Measurements from ENCODE around the gene ARHGAP40.

ARHGAP40 gene

DNA sequence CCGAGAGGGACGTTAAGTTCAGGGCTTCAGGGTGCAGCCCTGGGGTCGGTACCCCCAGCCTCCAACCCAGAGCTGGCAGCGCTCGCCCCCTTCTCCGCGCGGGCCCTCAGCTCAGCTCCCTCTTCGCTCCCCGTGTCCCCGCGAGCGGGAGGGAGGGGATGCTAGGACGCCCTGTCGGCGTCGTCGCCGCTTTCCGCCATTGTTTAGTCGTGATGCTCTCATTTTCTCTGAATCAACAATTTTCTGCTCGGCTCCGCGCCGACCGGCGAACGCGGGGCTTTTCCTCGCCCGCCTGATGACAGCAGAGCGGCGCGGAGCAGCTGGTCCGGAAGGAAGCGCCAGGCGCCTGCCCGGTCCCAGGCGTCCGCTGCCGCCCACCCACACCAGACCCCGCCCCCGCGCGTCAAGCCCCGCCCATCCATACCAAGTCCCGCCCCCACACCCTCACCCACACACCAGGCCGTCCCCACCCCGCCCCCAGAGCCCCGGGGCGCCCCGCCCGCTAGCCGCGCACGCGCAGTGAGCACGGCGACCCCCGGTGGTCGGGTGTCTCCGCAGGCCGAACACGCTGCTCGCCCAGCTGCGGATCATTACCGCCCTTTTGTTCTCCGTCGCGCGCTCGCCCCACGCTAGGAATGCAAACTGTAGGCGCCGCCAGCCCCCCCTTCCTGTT lies 72.6 kb downstream of the ARHGAP40 start:
- DNase-seq (ENCODE audit: low read depth in 1 of 2, low spot score in 1 of 2), result peak in 1 of 2 donors; percentile 48

- DNase-seq (ENCODE audit: low read depth in 1 of 2, low spot score in 1 of 2), result no peak
Measured at GRCh38 chr20:38674765-38675133, 73.1 kb downstream of the ARHGAP40 start.

GRCh38 chr20:38676576-38676975 lies 75.0 kb downstream of the ARHGAP40 start:
- DNase-seq (ENCODE audit: low read depth in 1 of 2, low spot score in 1 of 2), result no peak

- DNase-seq (ENCODE audit: low read depth in 1 of 2, low spot score in 1 of 2), result no peak
Measured at GRCh38 chr20:38680500-38681306, 79.1 kb downstream of the ARHGAP40 start.

DNA sequence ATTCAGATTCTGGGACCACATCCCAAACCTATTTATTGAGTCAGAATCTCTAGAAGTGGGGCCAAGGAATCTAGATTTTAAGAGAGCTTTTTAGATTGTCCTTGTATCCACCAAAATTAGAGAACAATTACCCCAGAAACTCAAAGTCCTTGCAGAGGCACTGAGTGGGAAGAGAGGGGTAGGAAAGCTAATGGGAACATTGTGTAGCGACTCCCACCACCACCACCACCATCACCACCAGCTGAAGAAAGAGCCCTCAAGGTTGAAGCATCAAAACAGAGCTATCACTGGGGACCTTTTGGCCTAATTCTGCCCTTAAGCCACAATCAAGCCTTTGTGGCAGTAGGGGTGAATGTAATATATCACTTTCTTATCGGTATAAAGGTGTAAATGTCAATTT lies 83.7 kb downstream of the ARHGAP40 start:
- DNase-seq (ENCODE audit: low read depth in 1 of 2, low spot score in 1 of 2), result no peak

DNA sequence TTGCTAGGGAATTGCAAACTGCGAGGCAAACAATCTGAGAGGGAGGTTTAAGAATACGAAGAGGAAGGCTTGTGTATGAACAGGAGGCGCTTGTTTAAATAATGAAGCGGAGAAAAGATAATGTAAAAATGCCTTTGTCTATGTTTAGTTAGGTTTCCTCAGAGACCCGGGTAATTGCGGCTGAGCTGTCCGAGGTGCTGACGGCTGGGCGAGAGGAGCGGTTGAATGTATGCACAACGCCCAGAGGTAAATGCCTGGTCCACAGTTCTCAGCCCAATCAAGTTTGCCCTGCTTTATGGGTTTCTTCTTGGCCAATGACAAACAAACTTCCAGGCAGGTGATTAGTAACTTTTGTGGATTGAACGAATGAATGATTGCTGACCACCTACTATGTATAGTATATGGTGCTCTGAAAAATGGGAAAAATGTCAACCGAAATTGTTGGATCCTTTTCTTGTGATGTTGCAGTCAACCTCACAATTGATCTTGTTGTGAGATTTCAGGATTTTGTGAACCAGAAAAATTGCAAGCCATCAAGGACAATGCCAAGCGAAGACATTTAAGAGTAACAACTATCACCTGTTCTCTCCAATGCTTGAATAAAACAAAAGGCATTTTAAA lies 84.4 kb downstream of the ARHGAP40 start:
- DNase-seq (ENCODE audit: low read depth in 1 of 2, low spot score in 1 of 2), result no peak

DNA sequence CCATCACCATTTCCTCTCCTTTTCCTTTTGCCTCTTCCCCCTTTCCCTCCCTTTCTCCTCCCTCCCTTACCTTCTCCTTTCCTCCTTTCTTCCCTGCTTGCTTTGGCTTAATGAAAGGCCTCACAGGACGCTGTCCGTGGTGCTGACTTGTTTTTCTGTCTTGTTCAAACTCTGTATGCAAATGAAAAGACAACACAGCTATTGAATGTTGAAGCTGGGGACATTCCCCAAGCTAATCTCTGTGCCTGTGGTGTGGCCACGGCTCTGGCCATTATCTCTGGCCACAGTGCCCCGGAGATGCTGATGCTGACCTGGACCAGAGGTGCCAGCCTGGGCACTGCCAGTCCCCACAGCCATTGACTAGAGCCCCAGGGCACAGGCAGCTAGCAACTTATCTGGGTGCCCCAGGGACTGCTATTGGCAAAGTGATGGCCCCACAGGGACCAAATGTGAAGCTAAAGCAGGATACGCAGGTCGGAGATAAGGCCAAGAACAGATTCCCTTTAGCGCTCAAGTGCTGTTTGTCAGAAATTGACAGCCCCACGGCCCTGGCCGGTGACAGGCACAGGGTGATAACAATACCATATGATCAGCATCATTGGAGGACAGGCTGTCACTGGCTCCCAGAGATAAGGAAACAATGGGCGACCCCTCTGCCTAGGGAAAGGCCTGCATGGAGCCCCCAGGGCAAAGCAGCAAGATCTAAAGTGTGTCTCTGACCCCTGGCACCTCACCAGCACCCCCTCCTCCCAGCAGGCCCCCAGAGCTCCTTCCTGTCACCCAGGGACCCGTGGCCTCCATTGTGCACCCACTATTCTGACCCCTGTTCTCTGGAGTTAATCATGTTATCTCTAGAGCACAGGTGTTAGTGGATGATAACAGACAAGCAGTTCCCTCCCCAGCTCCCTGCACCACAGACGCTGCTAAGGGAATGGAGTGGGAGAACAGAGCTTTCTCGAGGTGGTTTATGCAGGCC lies 91.1 kb downstream of the ARHGAP40 start:
- no peak for DNase-seq (ENCODE audit: low read depth in 1 of 2, low spot score in 1 of 2)

GRCh38 chr20:38697306-38697705 lies 95.7 kb downstream of the ARHGAP40 start:
- no peak for DNase-seq (ENCODE audit: low read depth in 1 of 2, low spot score in 1 of 2)

DNA sequence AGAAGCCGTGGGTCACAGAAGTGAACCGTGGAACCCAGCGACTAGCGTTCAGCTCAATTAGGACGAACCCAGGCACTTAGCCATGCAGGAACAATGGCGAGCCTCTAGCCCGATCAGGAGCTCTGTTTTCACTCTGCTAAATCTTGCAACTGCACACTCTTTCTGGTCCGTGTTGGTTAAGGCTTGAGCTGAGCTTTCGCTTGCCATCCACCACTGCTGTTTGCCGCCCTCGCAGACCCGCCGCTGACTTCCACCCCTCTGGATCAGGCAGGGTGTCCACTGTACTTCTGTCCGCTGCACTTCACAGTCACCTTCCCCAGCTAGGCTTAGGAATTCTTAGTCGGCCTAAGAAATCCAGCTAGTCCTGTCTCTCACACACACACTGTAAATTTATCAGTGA lies 96.9 kb downstream of the ARHGAP40 start:
- no peak for DNase-seq (ENCODE audit: low read depth in 1 of 2, low spot score in 1 of 2)

DNA sequence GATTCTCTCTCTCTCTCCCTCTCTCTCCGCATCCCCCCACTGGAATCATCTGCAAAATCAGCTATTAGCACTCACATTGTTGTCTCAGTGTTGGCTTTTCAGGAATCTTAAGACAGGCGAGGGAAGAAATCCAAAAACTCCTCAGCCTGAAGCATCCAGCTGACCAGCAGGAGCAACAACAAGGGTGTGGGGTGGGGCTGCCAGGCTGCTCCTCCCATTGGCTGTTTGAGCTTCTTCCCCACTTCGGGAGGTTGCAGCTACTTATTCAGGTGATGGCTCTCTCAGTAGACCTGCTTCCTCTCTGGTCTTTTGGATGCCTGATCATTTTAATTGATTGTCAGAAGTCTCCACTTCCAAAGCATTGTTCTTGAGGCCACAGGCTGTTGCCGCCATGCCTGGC lies 98.5 kb downstream of the ARHGAP40 start:
- DNase-seq (ENCODE audit: low read depth in 1 of 2, low spot score in 1 of 2), result no peak

Measured in activated T-helper 1 cell treated with anti-CD3 and anti-CD28 coated beads, Interleukin-2, amount 50 U/mL, for 16 hours (primary cell).